Thymus (tissue), 11 donors: ENCODE data around the gene TP73. TPM values are rescaled to one million over a fixed set of nuclear protein-coding genes. Genes with fewer than 3 reads are reported as not detected.
A peak's percentile ranks its signal among the peaks of the same experiment; 100 is the strongest.

Experiments used
- DNase-seq, 9 donors: peaks; one replicate each; pipeline ENCODE4 v3.0.0-alpha.2; 2013; ENCODE audit warnings: low spot score in 9 of 9, low read depth in 6 of 9, missing footprints in 1 of 9
- H3K27ac ChIP-seq, 2 donors: one replicate each; pipeline ENCODE4 v1.5.1; 2013; ENCODE audit warnings: control low read depth in 1 of 2, low read depth in 1 of 2, low read length in 1 of 2, mild to moderate bottlenecking in 1 of 2, moderate library complexity in 1 of 2
- H3K27me3 ChIP-seq, 2 donors: one replicate each; pipeline ENCODE4 v1.5.1; 2013; ENCODE audit warnings: low read length in 1 of 2; ENCODE audit not compliant: control insufficient read depth in 2 of 2, insufficient read depth in 1 of 2
- H3K36me3 ChIP-seq, 2 donors: one replicate each; pipeline ENCODE4 v1.5.1; 2013; ENCODE audit warnings: low read length in 1 of 2, mild to moderate bottlenecking in 1 of 2, moderate library complexity in 1 of 2; ENCODE audit not compliant: control insufficient read depth in 2 of 2, insufficient read depth in 2 of 2
- H3K4me1 ChIP-seq, 2 donors: one replicate each; pipeline ENCODE4 v1.5.1; 2013; ENCODE audit warnings: low read length in 2 of 2; ENCODE audit not compliant: control insufficient read depth in 2 of 2, insufficient read depth in 2 of 2
- H3K4me3 ChIP-seq, 2 donors: one replicate each; pipeline ENCODE4 v1.5.1; 2013; ENCODE audit warnings: low read length in 2 of 2, control low read depth in 1 of 2, mild to moderate bottlenecking in 1 of 2
- H3K9me3 ChIP-seq, 2 donors: one replicate each; pipeline ENCODE4 v1.5.1; 2013; ENCODE audit warnings: low read length in 1 of 2, mild to moderate bottlenecking in 1 of 2; ENCODE audit not compliant: control insufficient read depth in 2 of 2, insufficient read depth in 1 of 2
- WGBS: extraction: QIAGEN DNeasy Blood & Tissue Kit; methylation state at CpG from one replicate; pipeline ENCODE4 v1.1.7; 2013; 5-methylcytosine and 5-hydroxymethylcytosine counted together
- polyA plus RNA-seq: library from polyadenylated mRNA; stranded (reverse); fragments of 200-250 nt; gene quantifications from one replicate; pipeline ENCODE4 v1.2.3, GENCODE V29; 2013
- total RNA-seq: library from RNA; stranded (reverse); fragments of 120-200 nt; gene quantifications from one replicate; pipeline ENCODE4 v1.2.4, GENCODE V29; 2013
- donor health status: healthy.

TP73 gene
- total and polyA plus RNA-seq, 2 donors, result 2.6 to 2.9 TPM

DNA sequence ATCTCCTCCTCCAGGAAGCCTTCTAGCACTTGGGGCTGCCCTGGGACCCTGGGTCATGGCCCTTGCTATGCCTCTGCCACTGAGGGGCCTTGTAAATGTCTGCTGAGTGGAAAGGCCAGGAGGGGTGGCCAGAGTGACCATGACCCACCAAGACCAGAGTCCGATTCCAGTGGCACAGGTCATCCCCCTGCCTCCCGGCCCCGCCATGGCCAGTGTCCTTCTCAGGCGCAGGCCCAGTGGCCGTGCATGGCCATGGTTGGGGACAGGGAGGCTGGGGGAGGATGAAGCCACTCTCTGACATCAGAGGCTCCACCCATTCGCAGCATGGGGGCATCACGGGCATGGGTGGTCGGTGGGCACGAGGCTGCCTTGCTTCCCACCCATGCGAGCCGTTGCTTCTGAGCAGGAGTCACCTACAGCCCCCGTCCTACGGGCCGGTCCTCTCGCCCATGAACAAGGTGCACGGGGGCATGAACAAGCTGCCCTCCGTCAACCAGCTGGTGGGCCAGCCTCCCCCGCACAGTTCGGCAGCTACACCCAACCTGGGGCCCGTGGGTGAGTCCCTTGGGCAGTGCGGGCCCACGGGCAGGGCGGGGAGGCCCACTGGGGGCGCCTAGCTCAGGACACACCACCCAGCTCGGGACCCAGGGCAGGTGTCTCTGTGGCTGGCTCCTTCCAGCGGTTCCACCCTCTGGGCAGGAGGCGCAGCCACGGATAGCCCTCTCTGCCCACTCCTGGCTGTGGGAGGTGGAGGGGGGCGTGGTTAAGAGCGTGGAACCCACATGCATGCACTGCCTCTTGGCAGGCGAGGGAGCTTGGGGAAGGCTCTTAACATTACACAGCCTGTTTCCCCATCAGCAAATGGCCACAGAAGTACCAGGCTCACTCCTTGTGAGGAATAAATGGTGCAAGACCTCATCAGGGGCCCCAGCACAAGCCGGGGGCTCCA lies 77.6 kb downstream of the TP73 start:
- no peak overlapping the region for H3K4me3 ChIP-seq
- WGBS, result 81% methylated on average over 32 of the region's 32 CpGs
- no peak for DNase-seq
- no peak overlapping the region for H3K27ac ChIP-seq
- H3K9me3 ChIP-seq, result no peaks in the 10 kb centered on the region
- H3K4me1 ChIP-seq, result peaks cover 0 to 2% of the 10 kb centered on the region in 2 donors
- H3K27me3 ChIP-seq, result peaks cover 0 to 24% of the 10 kb centered on the region in 2 donors
- H3K36me3 ChIP-seq, result peaks cover 0 to 5% of the 10 kb centered on the region in 2 donors

DNA sequence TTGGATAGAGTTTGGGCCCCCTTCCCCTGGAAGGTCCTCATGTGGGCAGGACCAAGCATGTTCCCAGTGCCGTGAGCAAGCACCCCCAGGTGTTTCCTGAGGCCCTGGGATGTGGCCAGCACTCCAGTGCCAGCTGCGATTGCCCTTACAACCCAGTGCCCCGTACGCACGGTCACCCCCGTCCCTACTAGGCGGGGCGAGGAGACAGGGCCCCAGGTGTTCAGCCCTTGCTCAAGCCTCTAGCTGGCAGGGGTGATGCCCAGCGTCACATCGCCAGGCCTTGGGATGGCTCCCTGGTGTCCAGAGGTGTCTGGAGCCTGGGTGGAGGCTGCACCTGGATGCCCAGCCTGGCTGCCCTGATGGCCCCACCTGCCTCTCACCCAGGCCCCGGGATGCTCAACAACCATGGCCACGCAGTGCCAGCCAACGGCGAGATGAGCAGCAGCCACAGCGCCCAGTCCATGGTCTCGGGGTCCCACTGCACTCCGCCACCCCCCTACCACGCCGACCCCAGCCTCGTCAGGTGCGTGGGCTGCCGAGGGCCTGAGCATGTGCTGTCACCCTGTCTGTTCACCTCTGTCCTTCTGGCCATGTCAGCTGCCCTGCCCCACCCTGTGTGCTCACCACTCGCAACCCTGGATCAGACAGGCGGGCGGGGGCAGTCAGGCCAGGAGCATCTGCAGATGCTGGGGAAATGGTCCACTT lies 78.4 kb downstream of the TP73 start:
- Histone ChIP-seq H3K27ac (no peak overlapping the region), H3K27me3 (peaks cover 0 to 24% of the 10 kb centered on the region in 2 donors), H3K36me3 (peaks cover 0 to 8% of the 10 kb centered on the region in 2 donors), H3K4me1 (peaks cover 0 to 2% of the 10 kb centered on the region in 2 donors), H3K4me3 (no peak overlapping the region), H3K9me3 (no peaks in the 10 kb centered on the region)
- DNase-seq, result no peak
- 65% methylated on average over 25 of the region's 25 CpGs for WGBS

GRCh38 chr1:3731583-3732433 lies 79.5 kb downstream of the TP73 start:
- Histone ChIP-seq H3K27me3 (peaks cover 0 to 24% of the 10 kb centered on the region in 2 donors), H3K36me3 (peaks cover 0 to 8% of the 10 kb centered on the region in 2 donors), H3K4me1 (peaks cover 0 to 5% of the 10 kb centered on the region in 2 donors), H3K4me3 (no peak overlapping the region), H3K9me3 (no peaks in the 10 kb centered on the region), H3K27ac (no peak overlapping the region)
- WGBS, result 91% methylated on average over 25 of the region's 25 CpGs
- no peak for DNase-seq

DNA sequence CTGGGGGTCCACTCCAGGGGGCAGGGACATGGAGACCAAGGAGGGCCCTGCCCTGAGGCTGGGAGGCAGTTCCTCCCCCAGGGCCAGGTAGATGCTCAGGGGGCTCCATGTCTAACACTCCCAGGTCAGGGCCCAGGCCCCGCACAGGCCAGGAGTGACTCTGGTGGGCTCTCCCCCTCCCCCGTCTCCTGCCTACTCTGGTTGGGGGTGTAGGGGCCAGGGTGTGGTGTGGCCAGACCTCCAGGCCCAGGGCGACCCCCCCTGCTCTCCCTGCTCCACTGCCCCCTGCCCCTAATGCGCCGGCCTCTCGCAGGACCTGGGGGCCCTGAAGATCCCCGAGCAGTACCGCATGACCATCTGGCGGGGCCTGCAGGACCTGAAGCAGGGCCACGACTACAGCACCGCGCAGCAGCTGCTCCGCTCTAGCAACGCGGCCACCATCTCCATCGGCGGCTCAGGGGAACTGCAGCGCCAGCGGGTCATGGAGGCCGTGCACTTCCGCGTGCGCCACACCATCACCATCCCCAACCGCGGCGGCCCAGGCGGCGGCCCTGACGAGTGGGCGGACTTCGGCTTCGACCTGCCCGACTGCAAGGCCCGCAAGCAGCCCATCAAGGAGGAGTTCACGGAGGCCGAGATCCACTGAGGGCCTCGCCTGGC lies 80.2 kb downstream of the TP73 start:
- H3K4me1 ChIP-seq, result peaks cover 0 to 5% of the 10 kb centered on the region in 2 donors
- H3K36me3 ChIP-seq, result peaks cover 0 to 8% of the 10 kb centered on the region in 2 donors
- no peak overlapping the region for H3K4me3 ChIP-seq
- no peaks in the 10 kb centered on the region for H3K9me3 ChIP-seq
- WGBS, result 47% methylated on average over 37 of the region's 37 CpGs
- no peak overlapping the region for H3K27ac ChIP-seq
- no peak for DNase-seq
- peaks cover 0 to 23% of the 10 kb centered on the region in 2 donors for H3K27me3 ChIP-seq

DNA sequence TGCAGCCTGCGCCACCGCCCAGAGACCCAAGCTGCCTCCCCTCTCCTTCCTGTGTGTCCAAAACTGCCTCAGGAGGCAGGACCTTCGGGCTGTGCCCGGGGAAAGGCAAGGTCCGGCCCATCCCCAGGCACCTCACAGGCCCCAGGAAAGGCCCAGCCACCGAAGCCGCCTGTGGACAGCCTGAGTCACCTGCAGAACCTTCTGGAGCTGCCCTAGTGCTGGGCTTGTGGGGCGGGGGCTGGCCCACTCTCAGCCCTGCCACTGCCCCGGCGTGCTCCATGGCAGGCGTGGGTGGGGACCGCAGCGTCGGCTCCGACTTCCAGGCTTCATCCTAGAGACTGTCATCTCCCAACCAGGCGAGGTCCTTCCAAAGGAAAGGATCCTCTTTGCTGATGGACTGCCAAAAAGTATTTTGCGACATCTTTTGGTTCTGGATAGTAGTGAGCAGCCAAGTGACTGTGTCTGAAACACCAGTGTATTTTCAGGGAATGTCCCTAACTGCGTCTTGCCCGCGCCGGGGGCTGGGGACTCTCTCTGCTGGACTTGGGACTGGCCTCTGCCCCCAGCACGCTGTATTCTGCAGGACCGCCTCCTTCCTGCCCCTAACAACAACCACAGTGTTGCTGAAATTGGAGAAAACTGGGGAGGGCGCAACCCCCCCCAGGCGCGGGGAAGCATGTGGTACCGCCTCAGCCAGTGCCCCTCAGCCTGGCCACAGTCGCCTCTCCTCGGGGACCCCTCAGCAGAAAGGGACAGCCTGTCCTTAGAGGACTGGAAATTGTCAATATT lies 81.0 kb downstream of the TP73 start:
- Histone ChIP-seq H3K27me3 (peaks cover 0 to 19% of the 10 kb centered on the region in 2 donors), H3K9me3 (no peaks in the 10 kb centered on the region), H3K4me3 (no peak overlapping the region), H3K36me3 (peaks cover 0 to 11% of the 10 kb centered on the region in 2 donors), H3K4me1 (peaks cover 0 to 5% of the 10 kb centered on the region in 2 donors), H3K27ac (peak overlapping the region in 1 of 2 donors; percentile 12)
- whole genome bisulfite sequencing, result 89% methylated on average over 29 of the region's 29 CpGs
- no peak for DNase-seq

DNA sequence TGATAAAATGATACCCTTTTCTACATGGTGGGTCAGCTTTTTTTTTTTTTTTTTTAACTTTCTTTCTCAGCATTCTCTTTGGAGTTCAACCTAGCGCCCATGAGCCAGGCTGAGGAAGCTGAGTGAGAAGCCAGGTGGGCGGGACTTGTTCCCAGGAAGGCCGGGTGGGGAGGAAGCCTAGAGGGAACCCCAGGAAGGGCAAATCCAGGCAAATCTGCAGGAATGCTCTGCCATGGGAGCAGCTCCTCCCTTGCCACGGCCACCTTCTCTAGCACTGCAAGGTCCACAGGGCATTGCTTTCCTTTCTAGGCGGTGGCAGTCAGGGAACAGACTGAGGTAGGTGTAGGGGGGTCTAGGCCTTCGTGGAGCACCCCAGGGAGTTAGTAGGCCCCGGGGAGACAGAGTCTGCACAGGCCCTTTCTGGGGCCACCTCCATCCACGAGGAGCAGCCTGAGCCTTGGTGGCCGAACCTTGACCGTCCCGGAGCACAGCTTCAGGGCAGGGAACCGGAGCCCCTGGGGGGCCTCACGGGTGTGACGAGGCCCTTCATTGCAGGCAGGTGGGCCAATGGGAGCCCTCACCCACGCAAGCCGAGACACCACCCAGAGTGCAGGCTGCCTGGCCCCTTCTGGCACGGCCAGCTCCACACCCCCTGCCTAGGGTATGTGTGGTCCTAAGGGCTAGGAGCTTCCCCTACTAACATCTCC lies 81.7 kb downstream of the TP73 start:
- no peak for DNase-seq
- Histone ChIP-seq H3K4me3 (no peak overlapping the region), H3K4me1 (peaks cover 0 to 5% of the 10 kb centered on the region in 2 donors), H3K27ac (peak overlapping the region in 1 of 2 donors; percentile 5), H3K9me3 (no peaks in the 10 kb centered on the region), H3K36me3 (peaks cover 5 to 15% of the 10 kb centered on the region in 2 donors), H3K27me3 (peaks cover 0 to 19% of the 10 kb centered on the region in 2 donors)
- 92% methylated on average over 17 of the region's 17 CpGs for WGBS

- Histone ChIP-seq H3K36me3 (peaks cover 5 to 15% of the 10 kb centered on the region in 2 donors), H3K9me3 (no peaks in the 10 kb centered on the region), H3K27me3 (peaks cover 0 to 19% of the 10 kb centered on the region in 2 donors), H3K4me1 (peaks cover 0 to 5% of the 10 kb centered on the region in 2 donors), H3K27ac (no peak overlapping the region), H3K4me3 (no peak overlapping the region)
- 99% methylated on average over 16 of the region's 16 CpGs for WGBS
- no peak for DNase-seq
Observed at GRCh38 chr1:3734602-3735001, 82.3 kb downstream of the TP73 start.
